NCI-H1092 (cell line): ENCODE measurements around the gene RAD51B.

Experiments used
- DNase-seq: peaks from one replicate; lab custom pipeline; 2025; lab: John Stamatoyannopoulos, UW

The RAD51B gene

DNA sequence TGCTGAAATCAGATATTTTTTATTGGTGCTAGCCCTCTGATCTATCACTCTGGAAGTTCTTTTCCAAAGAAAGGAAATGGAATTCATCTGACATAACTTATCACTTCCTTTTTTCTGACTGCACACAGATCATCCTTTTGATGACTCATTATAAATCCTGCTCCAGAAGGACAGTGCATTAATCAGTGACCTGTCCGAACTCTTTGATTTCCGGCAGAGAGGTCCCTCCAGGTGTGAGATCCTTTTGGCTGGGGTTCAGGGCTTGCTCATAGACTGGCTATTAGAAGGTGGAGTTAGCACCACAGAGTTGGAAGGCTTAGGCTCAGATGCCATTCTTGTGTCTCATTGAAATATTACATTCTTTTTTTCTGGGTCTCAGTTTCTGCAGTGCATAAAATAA, 645.1 kb downstream of the RAD51B start:
- no peak for DNase-seq

DNA sequence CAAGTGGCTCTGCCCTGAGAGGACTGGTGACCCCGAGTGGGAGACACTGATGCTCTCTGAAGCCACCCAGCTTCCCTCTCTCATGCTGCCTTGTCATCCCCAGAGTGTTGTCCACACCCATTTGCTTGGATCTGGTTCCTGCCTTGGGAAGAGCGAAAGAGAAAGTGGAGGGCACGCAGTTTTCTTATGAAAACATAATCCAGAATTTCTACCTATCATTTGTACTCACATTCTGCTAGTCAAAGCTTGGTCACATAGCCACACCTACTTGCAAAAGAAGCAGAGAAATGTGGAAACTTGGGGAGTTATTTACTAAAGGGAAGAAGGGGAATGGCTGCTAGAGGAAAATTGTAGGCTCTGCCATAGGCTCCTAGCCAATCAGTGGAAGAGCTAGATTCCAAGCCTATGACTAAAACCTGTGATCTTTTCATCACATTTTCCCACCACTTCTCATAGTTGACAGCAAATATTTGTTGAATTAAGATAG, 647.0 kb downstream of the RAD51B start:
- no peak for DNase-seq

DNA sequence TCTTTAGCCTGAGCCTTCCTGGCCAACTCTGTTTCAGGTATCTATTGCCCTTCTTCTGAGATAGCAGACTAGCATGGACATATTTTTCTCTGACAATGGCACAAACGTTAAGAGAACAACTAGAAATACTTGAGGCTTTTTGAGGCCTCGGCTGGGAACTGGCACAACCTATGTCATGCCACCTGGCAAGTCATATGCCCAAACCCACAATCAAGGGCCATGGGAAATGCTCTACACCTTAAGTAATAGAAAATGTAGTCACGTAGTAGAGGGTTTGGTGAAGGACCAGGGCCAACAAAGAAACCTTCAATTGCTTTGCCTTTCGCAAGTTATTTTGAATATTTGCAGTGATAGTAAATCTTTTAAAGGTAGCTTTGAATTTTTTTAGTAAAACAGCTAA, 647.8 kb downstream of the RAD51B start:
- no peak for DNase-seq

DNA sequence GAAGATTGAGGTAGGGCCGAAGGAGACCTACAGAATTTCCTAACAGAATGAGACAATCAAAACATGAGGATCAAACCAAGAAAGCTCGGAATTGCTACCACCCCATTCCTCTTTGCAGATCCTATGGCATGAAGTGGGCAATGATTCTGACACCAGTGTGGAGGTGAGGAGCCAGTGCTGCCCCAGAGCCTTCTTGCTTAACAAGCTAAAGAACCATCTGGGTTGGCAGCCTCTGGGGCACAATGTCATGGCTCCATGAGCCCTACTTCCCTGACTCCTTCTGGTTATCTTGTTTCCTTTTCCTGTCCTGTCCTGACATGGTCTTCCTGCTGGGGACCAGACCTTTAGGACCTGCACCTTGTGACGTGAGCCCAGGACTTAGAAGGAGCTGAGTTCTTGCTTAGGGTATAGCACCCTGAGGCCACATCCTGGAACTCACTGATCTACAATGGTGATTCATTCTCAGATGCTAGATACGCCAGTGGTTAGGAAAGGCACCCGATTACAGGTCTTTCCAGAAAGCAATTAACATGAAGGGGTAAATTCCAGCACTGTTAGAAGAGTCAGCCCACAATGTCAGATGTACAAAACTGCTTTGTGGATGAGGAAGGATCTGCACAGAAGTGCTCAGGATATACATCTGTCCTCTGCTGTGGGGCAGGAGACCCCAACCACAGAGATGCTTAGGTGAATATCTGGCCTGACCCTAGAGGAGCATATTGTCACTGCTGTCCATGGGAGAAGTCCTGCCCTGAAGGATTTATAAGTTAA, 649.0 kb downstream of the RAD51B start:
- DNase-seq: no peak

DNA sequence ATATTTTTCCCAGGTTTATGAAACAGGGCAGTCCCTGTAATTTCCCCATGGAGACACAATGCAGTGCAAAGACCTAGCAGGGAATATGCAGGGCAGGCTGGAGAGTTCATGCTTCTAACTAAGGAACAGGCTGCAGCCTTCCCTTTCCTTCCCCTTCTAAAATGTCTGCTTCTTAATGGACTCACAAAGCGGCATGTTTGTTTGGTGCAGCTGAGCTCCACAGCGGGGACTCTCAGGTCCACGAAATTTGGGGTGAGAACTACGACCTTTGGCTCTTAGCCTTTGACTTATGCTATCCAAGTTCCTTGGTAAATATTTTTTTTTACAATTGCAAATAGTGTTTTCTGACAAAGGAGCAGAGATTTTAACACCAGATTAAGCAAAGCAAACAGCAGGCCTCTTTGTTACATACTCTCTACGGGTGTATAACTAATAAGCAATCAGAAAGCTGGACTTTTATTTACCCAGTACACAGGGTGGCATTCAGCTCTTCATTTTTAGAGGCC, 649.7 kb downstream of the RAD51B start:
- DNase-seq: no peak

DNA sequence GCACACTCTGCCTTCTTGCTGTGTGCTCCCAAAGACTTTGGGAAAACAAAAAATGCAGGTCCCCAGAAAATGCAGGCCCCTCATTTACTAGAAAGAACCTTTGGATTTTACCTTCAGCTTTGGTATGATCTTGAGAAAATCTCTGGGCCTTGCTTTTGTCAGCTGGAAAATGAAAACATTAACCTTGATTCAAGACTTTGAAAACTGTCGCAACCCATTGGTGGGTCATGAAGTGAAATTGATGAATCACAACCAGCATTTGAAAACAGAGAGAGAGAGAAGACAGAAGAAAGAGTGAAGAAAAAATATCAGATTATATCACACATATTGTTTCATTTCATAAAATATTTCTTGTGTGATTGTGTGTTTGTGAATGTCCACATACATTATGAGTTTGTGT, 650.8 kb downstream of the RAD51B start:
- no peak for DNase-seq

DNA sequence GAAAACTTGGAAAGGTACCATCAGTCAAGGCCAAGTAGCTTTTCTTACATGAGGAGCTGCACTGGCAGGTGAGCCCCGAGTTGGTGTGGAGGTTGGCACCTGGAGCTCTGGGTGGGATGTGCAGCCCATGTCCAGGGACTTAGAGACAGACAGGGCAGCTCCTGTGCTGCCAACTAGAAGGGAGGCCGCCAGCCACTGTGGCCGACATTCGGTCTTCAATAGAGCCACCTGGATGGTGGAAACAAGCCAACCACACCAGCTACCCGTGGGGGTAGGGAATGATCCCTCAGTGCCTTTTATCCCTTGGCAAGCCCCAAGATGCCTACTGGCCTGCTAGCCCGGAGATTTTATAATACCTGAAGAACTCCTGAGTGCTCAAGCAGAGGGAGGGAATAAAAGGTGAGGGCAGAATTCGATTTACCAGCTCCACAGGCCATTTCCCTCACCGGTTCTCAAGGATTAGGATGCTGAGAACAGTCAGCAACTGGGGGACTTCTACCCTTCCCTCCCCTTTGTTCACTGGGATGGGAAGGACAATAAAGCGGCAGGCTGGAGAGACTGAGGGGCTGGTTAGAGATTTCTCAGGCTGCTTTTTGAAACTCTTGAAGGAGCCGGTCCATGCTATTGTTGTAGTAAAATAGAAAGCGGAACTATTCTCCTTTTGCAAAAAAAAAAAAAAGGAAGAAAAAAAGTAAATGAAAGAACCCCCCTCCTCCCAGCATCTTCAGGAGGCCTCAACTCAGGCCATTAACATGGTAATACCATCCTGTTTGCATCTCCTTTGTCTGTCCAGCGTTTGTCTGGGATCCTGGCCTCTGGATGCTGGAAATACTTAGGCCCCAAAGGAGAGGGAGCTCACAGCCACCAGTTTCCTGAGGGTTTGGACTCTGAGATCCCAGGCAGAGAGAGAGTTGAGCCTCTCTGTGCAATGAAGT, 651.7 kb downstream of the RAD51B start:
- DNase-seq: no peak

DNA sequence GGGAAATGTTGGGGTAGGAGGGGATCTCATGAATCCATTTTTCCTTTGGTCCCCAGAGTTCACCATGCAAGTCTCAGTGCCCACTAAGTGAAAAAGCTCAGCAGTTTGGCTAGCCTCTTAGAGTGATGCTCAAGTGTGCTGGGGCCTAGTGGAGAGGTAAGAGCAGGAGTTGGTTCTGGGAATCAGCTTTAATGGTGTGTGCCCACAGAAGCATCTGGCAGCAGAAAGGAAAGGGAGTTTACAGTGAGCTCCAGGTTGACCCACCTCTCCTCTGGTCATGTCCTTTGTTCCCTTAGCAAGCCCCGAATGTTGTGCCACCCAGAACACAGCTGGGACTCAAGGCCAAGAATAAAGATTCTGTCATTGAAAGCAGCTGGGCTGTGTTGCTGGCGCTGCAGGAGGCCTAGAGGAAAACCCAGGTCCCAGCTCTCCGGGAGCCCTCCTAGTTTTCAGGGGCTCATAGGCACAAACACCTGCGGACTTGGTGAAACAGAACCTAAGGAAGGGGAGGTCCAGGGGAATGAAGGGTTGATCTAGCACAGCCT, 652.5 kb downstream of the RAD51B start:
- no peak for DNase-seq

DNA sequence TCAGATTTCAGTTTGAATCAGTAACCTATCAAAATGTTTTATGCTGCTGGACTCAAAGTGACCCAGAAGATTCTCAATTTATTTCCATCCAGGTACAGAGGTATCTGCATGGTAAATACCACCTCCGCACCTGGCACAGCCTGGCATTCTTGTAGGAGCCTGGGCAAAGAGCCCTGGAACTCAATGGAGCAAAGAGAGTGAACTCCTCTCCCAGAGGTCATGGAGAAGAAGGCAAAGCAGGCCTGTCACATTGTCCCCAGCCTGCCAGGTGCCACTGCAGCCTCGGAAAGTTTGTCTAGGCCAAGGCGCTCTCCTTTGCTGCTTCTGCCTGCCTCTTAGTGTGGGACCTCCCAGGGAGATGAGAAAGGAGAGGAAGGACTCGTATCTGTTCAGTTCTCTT, 653.5 kb downstream of the RAD51B start:
- DNase-seq: no peak

DNA sequence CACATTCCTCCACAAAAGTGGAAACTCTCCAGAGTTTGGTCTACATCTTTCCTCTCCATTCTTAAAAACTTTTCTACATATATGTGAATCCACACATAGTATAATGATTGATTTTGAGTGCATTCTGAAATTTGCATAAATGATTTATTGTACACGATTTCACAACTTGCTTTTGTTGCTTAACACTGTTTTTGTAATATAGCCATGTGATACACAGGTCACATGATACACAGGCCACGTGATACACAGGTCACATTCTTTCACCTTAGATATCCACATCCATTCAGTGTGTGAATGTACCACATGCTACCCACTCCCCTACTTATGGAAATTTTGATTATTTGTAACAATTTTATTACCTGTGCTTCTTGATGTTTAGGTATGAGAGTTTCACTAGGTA, 654.2 kb downstream of the RAD51B start:
- DNase-seq: no peak

DNA sequence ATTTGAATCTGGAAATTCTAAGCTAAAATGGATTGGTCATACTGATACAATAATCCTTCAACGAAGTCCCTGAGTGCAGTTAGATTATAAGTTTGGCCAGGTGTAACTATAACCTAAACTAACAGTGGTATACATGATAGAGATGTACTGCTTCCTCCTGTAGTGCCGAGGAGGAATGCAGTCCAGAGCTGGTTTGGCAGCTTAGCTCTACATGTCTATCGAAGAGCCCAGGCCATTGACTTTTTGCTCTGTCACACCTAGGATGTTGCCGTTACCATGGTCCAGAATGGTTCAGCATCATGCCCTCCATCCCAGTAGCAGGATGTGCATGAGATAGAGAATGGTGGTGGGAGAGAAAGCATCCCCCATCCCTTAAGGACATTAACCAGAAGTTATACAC, 655.2 kb downstream of the RAD51B start:
- DNase-seq: no peak

DNA sequence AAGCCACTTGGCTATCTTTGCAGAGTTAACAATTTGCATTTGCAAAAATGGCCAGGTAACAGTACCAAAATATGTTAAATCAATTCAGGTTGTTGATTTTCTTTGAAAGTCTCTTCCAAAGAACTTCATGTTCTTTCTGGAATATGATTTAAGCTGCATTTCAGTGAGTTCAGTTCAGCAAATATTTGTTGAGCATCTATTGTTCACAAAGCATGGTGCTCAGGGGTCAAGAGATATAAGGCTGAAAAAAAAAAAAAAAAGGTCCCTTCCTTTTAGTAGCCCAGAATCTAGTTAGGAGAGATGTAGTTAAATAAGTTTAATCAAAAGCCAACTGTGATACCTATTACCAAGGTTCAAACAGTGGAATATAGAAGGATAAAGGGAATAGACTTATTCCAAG, 656.2 kb downstream of the RAD51B start:
- DNase-seq: no peak

DNA sequence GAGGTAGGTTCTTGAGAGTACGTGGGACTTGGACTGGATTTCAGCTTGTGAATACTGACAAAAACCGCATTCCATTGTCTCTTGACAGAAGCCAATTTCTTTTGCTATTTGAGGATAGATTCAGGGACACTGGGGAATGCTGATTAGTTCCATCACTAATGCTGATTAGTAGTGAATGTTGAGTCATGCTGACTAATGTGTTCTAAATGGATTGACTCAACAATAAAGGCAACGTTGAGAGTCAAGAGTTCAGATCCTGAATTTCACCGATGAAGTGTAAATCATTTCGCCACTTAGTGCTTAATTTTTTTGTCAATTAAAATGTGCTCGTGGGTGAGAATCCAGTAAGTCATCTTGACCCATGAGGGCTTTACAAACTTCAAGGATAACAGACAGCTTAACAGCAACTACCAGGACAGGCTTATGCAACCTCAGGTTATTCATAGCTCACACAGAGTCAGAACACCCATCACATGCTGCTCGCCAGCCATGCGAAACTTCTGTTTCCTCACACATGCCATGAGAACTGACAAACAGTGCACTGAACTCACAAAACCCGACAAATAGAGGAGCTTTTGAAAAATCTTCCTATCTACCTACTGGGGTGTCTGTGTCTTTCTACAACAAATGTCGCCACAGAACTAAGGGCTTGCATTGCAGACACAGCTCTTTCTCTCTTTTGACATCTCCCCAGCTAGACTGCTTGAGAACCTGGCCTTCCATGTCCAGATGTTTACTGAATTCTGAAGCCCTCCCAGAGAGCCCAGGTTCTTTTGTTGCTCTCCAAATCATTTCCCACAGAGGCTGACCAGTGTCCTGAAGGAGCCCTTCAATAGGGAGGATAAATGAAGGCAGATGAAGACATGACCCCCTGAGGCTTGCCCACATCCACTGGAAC, 656.9 kb downstream of the RAD51B start:
- no peak for DNase-seq

DNA sequence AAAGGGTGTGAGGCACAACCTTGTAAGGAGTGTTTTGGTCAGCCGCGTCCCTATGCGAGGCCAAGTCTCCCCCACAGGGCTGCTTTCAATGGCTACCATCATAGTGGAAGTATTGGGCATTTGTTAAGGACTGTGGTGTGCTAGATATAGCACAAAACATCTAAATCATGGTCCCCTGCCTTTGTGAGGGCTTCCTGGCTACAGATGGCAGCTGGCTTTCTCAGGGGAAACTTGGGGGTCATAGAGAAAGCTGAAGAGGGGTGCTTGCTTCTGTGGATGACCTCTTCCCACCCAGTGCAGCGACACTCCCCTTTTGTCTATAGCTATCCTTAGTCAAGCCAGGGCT, 657.5 kb downstream of the RAD51B start:
- no peak for DNase-seq

DNA sequence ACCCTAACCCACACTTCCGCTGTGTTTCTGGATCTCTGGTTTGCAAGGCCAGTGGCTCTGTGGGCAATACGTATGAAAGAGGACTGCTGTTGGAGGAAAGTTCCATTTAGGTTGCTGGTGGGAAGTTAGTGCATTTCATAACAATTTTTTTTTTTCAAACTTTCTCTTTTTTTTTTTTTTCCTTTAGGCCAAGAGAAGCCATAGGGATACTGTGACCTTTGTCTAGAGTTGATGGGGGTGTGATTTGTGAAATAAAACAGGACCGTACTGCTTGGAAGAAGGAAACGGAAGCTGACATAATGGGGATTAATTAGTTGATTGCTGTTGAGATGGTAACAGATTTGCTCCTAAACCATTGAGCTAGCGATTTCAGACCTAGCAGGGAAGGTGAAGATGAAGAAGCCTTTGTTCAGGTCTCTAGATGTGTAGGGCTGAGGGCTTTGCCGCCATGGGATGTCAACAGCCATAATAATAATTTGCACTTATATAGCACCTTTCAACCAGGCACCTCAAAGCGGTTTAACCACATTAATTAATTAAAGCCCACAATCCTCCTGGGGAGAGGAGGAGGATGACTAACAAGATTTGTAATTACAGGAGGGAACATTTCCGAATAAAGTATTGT, 658.0 kb downstream of the RAD51B start:
- no peak for DNase-seq

DNA sequence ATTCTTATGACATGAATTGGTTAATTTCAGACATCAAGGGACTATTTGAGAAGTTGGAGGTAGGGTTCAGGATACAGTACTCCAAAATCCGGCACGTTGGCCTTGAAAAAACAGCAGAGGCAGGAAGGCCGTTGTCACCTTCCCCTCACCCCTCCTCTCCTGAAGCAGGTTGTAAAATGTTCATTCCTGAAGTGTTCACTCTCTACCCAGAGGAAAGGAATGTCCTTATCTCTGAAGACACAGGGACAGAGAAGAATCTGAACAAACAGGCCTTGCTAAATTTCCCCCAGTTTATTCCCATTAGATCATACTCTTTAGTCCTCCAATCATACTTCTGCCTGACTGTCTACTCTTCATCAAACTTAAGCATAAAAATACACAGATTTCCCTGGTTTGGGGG, 659.7 kb downstream of the RAD51B start:
- no peak for DNase-seq

DNA sequence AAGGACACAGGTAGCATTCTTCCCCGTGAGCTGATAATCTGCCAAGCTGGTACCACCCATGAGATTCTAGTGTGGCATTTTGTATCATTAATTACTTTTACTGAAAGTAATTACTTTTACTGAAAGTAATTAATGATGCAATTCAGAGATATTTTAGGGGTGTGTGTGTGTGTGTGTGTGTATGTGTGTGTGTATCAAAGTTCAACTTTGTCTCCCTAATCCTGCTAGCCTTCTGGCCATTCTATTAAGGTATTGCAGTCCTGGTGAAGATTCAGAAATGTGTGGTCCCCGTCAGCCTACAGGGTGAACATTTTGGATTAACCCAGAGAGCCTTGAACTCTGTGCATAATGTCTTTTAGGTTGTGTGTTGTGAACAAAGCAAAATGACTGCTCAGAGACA, 662.4 kb downstream of the RAD51B start:
- no peak for DNase-seq

DNA sequence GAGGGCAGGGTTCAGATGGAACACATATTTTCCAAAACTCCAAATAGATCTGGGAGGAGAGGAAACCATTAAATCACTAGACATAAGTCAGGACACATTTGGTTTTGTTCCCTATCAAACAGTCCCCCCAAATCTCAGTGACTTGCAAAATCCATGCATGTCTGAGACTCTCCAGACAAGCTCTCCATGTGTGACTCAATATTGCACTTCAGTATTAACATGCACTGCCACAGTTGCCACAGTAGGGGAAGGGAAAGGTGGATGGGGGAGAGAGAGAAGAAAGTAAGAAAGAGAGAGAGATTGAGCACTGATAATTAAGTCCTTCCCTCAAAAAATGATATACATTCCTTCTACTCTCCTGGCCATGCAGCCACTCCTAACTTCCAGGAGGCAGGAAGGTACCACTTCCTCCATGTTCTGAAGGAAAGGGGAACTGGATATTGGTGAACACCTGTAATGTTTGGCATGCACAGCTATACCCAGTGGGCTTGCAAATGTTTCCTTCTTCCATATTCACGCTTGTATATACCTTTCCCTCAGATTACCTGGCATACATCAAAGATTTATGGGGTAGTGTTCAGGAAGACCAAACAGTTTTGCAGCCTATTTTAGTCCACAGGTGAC, 663.3 kb downstream of the RAD51B start:
- DNase-seq: no peak

DNA sequence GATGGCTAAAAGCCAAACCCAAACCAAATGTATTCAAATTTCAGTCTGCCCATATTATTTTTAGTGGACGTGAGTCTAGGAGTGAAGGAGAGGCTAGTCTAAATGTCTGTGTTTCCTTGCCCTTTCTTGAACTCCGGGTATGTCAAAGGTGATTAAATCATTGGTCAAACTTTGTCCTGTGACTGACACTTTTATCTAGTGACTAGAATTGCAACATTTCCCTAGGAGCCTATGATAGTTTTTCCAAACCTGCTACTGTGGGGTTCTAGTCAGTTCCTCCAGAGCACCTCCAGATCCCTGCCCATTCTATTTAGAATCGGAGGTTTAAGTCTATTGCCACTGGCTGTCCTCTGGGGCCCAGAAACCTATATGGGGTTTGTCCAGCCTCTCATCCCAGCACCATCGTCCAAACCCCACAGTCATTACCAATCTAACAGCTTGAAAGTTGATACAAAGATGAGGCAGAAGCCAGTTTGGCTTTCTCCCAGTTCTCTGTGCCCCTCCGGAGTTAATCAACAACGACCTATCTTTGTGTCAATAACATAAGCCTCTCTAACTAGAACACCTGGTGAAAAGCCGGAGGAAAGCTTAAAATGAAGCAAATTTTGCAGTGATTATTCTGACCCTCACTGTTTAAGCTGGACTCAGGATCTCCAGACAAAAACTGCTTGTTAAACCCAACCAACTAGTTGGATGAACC, 666.6 kb downstream of the RAD51B start:
- no peak for DNase-seq

DNA sequence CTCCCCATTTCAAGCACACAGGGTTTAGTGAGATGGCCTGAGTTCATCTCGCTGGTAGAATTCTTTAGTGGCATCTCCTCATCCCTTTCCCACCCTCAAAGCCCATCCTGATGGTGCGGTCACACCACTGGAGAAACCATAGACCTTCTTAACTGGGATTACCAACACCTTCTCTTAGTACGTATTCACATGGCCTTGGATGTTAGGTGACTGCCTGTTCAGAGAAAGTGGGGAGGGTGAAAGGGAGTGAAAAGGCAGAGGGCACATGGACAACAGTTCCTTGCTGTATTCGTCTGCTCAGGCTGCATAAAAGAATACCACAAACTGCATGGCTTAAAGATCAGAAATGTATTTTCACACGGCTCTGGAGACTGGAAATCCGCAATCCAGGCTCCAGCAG, 667.2 kb downstream of the RAD51B start:
- DNase-seq: no peak
